NCI-H2081 treated with DMSO at 0.1 percent for 48 hours (cell line): ENCODE results near the gene POLK.
"Not testable (repeated sequence)": the region's sequence is repeated elsewhere in the genome, so short reads cannot be mapped to it uniquely, and the experiment has no call there.

ENCODE experiments used
- DNase-seq: peaks from one replicate; lab custom pipeline; 2025; lab: John Stamatoyannopoulos, UW

The POLK gene

DNA sequence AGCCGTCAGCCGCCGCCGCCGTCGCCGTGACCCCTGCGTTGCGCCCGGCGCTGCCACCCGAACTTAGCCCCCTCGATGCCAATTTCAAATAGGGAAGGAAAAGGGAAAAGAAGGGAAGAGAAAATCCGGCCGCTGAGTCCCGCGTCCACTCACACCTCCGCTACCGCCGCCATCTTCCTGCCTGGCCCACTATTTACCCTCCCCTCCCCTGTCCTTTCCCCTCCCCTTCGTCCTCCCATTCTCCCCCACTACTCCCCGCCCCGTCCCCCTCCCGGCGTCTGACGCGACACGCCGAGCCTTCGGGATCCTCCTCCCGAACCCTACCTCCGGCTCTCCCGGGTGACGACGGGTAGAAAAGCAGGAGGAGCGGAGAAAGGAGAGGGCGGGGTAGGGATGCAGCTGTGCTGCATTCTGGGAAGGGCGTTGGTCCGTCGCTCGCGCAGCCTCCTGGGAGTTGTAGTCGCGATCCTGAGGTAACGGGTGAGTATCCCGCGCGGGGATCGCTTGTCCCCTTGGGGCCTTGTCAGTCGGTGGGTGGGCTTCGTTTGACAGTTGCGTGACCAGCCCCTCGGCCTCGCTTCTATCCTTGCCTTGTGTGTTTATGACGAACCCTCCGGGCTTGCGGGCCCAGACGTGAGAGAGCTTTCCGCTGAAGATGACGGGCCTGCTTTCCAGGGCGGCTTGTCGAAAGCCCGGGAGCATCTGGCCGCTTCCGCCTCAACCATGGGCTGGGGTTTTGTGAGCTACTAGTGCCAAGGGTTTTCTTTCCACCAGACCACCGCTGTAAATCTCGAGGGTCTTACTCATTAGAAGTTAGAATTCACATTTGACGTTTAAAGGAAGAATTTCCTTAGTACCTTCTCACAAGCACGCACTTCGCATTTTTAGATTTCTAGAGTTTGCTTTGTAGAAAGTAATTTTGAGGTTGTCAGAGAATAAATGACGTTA, at the start of gene POLK, which contains the start of gene CERT1:
Gene POLK, plus strand, starts transcription at position 457 of the 948 bp plus-strand sequence.
Gene CERT1, minus strand, starts transcription at position 195 of the 948 bp plus-strand sequence. CDS start 422 bp downstream, outside the sequence.
- peak; percentile 49 for DNase-seq

DNA sequence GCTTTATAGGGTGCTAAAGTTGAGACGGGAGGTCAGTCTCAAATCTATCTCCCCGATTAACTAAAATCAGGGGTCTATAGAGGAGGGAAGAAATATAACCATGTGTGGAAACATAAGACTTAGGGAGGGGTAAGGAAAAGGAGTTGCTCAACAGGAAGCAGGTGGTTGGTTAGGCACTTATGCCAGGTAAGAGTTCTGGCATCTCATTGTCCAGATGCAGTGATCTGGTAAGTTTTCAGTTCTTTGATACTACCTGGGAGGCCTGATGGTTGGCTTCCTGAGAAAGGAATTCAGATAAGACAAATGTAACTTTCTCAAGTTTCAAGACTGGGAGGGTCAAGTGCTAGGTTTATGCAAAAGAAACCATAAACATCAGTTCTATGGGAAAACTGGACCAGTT, 48.0 kb upstream of the POLK start:
- no peak for DNase-seq

DNA sequence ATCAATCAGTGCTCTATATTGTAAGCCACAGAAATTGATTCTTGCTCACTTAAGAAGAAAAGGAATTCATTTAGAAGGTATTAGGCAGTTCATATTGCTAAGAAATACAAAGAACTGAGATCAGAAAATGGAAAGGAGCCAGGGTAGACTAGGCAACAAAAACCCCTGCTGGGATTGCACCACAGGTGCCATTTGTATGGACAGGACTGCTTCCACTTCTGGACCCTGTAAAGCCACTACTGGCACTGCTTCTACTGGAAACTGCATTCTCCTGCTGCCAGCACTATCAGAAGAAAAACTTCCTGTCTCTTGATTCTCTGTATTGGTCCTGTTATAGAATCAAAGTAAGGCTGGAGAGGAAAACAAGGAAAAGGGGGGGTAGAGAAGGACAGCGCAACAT, 46.2 kb upstream of the POLK start:
- DNase-seq = peak; percentile 1

DNA sequence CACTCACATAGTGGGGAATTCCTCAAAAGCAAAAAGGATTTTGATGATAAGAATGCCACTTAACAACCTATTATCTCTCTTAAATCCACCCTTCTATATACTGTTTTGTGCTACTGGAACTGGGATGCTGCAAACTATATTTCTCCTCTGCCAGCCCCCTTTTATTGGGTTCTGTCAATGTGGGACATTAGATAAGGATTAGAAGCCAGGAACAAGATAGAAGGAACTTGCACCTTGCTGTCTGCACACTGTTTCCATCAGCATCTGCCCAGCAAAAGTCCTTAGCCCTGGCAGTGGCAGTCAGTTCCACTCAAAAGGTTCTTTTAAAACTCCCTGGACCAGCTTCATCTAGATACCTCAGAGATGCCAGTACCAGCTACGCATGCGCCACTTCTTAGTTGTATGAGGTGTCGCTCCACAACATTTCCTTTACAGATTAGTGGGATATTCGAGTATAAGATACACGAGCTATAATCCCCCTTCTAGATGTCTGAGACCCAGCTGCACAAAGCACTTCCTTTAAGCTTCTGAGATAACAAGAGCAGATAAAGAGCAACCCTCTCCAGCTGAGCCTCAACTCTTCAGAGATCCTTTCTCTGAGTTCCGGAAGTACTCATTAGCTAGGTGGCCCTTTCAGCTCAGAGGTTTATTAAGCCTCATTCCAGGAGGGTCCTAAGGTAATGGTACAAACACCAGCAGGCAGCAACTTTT, 45.5 kb upstream of the POLK start:
- no peak for DNase-seq

DNA sequence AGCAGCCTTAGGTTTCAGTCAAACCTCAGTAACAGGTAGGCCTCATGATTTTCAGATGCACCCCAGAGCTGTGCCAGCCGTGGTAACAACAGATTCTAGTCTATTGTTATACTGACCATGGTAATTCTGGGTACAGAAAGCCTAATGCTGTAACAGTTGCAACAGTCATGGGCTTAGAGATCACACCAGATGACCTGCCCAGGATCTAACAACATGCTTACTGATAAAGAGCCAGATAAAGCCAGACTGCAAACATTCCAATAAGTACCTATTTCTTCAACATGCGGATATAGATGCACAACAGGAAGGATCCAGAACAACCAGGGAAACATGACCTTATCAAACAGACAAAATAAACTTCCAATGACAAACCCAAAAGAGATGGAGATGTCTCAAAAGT, 43.1 kb upstream of the POLK start:
- DNase-seq = no peak

DNA sequence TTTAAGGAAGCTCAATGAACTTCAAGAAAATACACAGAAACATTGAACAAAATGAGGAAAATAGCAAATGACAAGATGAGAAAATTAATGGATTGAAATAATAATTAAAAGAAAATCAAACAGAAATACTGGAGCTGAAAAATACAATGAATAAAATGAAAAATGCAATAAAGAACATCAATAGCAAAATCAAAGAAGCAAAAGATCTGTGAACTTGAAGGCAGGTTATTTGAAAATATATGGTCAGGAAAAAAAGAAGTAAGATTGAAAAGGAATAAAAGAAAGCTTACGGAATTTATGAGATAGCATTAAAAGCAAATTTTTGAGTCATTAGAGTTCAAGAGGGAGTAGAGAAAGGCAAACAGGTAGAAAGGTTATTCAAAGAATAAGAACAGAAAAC, 42.7 kb upstream of the POLK start:
- DNase-seq = no peak

DNA sequence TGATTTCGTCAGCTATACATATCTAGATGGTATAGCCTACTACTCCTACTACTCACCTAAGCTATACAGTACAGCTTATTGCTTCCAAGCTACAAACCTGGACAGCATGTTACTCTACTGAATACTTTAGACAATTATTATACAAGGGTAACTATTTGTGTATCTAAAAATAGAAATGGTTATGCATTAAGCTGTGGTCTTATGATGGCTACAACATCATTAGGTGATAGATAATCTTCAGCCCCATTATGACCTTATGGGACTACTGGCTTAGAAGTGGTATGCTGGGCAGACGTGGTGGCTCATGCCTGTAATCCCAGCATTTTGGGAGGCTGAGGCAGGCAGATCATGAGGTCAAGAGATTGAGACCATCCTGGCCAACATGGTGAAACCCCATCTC, 40.5 kb upstream of the POLK start:
- no peak for DNase-seq

DNA sequence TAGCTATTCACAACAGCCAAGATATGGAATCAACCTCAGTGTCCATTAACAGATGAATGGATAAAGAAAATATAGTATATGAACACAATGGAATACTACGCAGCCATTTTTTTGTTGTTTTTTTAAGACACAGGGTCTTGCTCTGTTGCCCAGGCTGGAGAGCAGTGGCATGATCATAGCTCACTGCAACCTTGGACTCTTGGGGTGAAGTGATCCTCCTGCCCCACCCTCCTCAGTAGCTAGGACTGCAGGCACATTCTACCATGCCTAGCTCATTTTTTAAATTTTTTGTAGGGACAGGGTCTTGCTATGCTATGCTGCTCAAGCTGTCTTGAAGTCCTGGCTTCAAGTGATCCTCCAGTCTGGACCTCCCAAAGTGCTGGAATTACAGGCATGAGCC, 38.7 kb upstream of the POLK start:
- DNase-seq = no peak

DNA sequence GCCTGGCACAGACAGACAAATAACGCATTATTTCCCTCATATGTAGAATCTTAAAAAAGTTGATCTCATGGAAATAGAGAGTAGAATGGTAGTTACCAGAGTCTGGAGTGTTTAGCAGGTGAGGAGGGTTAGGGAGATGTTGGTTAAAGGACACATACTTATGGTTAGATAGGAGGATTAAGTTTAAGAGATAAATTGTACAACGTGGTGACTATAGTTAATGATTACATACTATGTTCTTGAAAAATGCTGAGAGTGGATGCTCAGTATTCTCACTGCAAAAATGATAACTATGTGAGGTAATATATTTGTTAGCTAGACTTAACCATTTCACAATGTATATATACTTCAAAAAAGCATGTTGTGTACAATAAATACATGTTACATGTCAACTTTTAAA, 38.2 kb upstream of the POLK start:
- no peak for DNase-seq

DNA sequence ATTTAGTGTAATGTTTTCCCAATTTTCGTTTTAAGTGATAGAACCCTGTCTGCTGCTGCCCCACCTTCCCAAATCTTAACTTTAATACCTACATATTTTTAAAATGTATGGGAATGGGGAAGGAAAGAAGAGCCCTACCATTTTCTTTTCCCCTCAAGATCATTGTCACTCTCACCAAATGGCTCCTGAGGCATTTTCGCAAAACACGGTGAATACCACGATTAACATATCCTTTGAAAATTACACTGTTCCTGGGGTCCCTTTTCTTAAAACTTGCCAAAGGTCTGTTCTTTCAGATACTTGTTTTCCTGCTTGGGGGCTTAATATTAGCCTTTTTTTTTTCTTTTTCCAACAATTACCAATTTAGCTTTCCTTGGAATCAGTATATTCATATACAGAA, 36.3 kb upstream of the POLK start:
- DNase-seq = no peak

DNA sequence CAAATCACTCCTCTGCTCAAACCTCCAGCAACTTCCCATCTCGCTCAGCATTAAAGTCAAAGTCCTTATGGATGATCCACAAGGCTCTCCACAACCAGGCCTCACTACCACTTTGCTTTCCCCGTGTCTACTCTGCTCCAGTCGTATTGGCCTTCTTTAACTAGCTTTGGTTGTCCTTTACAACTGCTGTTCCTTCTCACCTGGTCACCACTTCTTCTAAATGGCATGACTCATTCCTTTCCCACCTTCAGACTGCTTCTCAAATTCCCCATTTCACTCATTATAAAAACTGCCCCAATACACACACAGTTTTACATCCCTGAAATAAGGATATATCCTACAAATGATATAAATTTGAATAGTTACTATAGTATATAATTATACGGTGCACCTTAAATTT, 30.7 kb upstream of the POLK start:
- no peak for DNase-seq

DNA sequence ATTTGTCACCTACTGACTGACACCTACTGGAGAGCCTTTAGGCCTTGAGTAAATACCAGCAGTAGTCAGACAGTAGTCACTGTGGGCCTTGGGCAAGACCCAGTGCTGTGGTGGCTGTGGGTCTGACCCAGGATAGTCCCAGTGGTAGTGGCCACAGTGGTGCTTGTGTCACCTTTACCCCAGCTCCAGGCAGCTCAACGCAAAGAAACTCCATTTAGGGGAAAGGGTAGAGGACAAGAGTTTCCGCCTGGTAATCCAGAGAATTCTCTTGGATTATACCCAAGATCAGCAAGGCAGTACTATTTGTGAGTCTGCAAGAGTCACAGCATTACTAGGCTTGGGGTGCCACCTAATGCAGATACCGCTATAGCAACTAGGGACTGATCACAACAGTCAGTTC, 29.2 kb upstream of the POLK start:
- DNase-seq = no peak

DNA sequence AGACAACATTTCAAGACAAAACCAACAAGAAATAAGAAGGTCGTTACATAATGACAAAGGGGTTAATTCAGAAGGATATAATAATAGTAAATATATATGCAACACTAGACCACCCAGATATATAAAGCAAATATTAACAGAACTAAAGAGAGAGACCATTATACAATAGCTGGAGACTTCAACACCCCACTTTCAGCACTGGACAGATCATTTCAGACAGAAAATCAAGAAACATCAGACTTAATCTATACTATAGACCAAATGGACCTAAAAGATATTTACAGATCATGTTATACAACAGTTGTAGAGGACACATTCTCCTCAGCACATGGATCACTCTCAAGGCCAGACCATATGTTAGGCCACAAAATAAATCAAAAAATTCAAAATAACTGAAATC, 27.1 kb upstream of the POLK start:
- DNase-seq = no peak

DNA sequence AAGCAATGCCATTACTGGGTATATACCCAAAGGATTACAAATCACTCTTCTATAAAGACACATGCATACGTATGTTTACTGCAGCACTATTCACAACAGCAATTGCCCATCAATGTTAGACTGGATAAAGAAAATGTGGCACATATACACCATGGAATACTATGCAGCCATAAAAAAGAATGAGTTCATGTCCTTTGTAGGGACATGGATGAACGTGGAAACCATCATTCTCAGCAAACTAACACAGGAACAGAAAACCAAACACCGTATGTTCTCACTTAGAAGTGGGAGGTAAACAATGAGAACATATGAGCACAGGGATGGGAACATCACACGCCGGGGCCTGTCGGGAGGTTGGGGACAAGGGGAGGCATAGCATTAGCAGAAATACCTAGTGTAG, 21.8 kb upstream of the POLK start:
- DNase-seq = not testable (repeated sequence)

DNA sequence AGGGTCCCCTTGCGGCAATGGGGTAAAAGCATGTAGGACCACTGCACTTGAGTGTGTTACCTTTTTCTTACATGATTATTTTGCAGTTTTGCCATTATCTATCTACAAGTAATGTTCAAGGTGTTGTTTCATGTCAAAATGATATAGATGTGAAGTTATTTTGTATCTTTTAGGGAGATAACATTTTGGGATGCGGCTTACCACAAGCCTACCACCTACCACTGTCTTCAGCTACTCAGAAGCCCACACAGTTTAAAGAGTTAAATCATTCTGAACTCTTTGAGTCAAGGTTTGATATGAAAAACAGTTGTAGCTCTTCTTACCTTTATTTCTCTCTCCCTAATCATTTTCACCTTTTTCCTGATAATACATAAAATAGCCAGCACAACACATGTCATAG, 20.1 kb upstream of the POLK start:
- DNase-seq = no peak

DNA sequence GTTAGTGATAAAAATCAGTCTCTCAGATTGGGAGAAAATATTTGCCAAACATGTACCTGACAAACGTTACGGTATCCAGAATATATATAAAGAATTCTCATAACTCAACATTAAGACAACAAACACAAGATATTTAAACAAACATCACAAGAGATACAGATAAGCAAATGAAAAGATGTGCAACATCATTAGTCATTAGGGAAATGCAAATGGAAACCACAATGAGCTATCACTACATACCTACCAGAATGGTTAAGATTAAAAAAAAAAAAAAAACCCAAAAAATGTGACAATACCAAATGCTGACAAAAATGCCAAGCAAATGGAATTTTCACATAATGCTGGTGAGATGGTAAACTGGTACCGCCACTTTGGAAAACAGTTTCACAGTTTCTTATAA, 15.7 kb upstream of the POLK start:
- DNase-seq = no peak

DNA sequence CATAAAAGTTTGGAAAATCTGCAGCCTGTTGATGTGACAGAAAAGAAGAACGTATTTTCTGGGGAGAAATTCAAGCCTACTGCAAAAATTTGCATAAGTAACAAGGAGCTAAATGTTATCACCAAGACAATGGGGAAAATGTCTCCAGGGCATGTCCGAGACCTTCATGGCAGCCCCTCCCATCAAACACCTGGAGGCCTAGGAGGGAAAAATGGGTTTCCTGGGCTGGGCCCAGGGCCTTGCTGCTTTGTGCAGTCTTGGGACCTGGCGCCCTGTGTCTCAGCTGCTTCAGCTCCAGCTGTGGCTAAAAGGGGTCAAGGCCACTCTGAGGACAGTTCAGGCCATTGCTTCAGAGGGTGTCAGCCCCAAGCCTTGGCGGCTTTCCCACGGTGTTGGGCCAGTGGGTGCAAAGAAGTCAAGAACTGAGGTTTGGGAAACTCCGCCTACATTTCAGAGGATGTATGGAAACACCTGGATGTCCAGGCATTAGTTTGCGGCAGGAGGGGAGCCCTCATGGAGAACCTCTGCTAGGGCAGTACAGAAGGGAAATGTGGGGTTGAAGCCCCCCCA, 13.4 kb upstream of the POLK start:
- no peak for DNase-seq

DNA sequence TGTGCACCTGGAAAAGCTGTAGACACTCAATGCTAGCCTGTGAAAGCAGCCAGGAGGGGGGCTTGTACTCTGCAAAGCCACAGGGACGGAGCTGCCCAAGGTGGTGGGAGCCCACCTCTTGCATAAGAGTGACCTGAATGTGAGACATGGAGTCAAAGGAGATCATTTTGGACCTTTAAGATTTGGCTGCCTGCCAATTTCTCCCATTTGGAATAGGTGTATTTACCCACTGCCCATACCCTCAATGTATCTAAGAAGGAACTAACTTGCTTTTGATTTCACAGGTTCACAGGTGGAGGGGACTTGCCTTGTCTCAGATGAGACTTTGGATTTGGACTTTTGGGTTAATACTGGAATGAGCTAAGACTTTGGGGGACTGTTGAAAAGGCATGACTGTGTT, 12.8 kb upstream of the POLK start:
- not testable (repeated sequence) for DNase-seq

DNA sequence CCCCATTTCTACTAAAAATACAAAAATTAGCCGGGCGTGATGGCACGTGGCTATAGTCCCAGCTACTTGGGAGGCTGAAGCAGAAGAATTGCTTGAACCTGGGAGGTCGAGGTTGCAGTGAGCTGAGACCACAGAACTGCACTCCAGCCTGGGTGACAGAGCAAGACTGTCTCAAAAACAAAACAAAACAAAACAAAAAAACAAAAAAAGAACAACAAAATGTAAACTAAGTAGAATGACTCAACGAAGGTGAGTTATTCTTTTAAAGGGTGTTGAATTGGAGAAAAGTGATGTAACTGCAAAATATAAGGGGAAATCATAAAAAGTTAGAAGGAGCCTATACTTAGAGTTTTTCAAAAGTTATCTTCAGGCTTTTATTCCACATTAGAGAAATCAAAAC, 6.6 kb upstream of the POLK start:
- DNase-seq = not testable (repeated sequence)

DNA sequence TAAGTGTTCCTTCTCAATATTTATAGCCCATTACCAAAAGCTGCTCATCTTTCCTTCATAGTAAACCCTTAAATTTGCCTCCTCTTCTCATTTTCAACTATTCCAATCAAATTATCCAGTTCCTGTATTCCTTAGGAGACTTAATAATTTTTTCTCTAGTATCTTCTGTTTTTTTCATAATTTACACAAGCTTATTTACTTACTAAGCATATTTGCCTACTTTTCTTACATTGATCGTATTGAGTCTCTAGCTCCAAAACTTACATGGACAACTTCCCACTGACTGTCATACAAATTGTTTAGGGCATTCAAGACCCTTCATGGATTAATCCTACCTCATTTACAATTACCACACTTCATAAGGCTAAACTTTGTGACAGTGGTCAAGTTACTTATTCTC, 3.9 kb upstream of the POLK start:
- no peak for DNase-seq

DNA sequence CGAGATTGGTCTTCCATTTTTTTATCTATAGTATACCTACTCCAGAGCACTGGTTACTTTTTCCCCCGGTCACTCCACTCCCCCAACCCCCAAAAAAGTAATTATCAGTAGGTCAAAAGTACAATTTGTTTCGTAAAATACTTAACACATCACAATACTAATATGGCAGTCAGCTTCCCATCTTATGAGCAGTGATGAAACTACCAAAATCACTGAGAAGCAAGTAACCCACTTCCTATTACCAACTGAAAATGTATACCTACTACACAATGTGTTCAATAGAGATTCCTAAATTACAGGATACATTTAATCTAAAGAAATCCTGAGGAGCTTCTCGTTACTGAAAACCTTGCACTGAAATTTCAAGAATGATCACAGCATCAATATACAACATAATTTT, 2.1 kb upstream of the POLK start:
- DNase-seq = no peak

DNA sequence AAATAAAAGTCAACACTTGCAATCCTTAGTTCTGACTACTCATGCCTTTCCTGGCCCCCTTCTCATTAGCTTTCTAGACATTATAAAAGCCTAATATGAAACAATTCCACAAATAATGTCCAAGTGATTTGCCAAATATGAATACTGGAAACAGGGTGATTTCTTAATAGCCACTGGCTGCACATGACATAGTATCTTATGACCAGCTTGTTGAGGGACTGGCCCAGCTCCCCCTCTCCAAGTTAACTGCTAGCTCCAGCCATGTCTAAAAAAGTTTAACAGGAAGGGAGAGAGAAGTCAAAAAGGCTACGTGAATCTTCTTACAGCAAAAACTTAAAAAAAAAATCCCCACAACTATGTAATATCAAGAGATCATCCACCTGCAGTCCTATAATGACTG, 1.7 kb upstream of the POLK start:
- no peak for DNase-seq

DNA sequence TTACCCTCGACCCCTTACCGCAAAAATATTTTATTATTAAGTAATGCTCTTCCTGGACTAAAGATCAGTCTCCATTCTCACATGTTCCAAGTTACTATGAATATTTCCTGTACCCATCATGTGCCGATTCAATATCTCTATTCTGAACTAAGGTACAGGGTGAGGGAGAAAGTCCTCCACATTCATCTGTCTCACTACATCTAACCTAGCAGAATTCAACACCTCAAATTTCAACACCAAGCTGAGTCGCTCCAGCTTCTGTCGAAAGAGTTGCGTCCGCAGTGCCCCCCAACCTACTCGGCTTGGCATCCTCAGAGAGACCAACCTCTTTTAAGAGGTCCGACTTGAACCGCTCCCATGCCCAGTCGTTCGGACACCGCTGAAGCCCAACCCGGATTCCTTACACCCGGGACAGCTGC, 1.3 kb upstream of the POLK start:
- DNase-seq = no peak
